ENCODE results near the gene TRPM5.
A peak's percentile ranks its signal among the peaks of the same experiment; 100 is the strongest.

Gene TRPM5, protein sequence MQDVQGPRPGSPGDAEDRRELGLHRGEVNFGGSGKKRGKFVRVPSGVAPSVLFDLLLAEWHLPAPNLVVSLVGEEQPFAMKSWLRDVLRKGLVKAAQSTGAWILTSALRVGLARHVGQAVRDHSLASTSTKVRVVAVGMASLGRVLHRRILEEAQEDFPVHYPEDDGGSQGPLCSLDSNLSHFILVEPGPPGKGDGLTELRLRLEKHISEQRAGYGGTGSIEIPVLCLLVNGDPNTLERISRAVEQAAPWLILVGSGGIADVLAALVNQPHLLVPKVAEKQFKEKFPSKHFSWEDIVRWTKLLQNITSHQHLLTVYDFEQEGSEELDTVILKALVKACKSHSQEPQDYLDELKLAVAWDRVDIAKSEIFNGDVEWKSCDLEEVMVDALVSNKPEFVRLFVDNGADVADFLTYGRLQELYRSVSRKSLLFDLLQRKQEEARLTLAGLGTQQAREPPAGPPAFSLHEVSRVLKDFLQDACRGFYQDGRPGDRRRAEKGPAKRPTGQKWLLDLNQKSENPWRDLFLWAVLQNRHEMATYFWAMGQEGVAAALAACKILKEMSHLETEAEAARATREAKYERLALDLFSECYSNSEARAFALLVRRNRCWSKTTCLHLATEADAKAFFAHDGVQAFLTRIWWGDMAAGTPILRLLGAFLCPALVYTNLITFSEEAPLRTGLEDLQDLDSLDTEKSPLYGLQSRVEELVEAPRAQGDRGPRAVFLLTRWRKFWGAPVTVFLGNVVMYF (N-terminal part only)

GRCh38 chr11:2443881-2444820 is at the start of gene TRPM5:
TSS of gene TRPM5 (minus strand) at chr11:2444514. CDS start at chr11:2423036, 21,478 bp downstream.
- peak; percentile 51 for DNase-seq
- H3K27me3 ChIP-seq (ENCODE audit: insufficient read depth, low read depth, severe bottlenecking), result peaks cover 88% of the 10 kb centered on the region
- H3K9me3 ChIP-seq (ENCODE audit: severe bottlenecking), result peaks cover 8% of the 10 kb centered on the region
- no peaks in the 10 kb centered on the region for H3K36me3 ChIP-seq
- H3K4me3 ChIP-seq (ENCODE audit: low read depth, low read length), result peak within 1 kb of the TSS; percentile 26
- no peak for TF ChIP-seq CTCF (IDR thresholded peaks at IDR 0.05; ENCODE audit: low read depth, low read length)
- H3K27ac ChIP-seq, result no peak within 1 kb of the TSS

DNA sequence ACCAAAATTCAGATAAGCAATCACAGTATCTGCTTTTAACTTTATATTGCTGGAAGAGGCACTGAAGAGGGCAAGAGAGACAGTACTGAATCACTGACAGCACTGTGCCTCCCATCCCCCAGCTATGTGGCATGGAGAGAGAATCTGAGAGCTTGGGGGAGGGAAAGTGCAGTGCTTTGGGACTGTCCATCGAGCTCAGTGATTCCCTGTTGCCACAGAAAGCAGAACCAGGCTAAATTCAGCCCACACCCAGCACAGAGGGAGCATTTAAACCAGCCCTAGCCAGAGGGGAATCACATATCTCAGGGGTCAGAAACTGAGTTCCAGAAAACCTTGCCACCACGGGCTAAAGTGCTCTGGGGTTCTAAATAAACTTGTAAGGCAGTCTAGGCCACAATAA is 44.8 kb upstream of the TRPM5 start:
- no peak for DNase-seq
- Histone ChIP-seq H3K4me3 (ENCODE audit: low read depth, low read length) (no peak overlapping the region), H3K9me3 (ENCODE audit: severe bottlenecking) (peaks cover 14% of the 10 kb centered on the region), H3K36me3 (no peaks in the 10 kb centered on the region), H3K27ac (no peak overlapping the region), H3K27me3 (ENCODE audit: insufficient read depth, low read depth, severe bottlenecking) (peaks cover 64% of the 10 kb centered on the region)
- no peak for TF ChIP-seq CTCF (IDR thresholded peaks at IDR 0.05; ENCODE audit: low read depth, low read length)

- TF ChIP-seq CTCF (IDR thresholded peaks at IDR 0.05; ENCODE audit: low read depth, low read length), result no peak
- Histone ChIP-seq H3K27ac (no peak overlapping the region), H3K36me3 (no peaks in the 10 kb centered on the region), H3K4me3 (ENCODE audit: low read depth, low read length) (no peak overlapping the region), H3K27me3 (ENCODE audit: insufficient read depth, low read depth, severe bottlenecking) (peaks cover 68% of the 10 kb centered on the region), H3K9me3 (ENCODE audit: severe bottlenecking) (peaks cover 14% of the 10 kb centered on the region)
- no peak for DNase-seq
Observed at GRCh38 chr11:2488004-2488403, 43.7 kb upstream of the TRPM5 start.

GRCh38 chr11:2484576-2485125 is 40.3 kb upstream of the TRPM5 start:
- Histone ChIP-seq H3K27ac (no peak overlapping the region), H3K27me3 (ENCODE audit: insufficient read depth, low read depth, severe bottlenecking) (peaks cover 61% of the 10 kb centered on the region), H3K36me3 (no peaks in the 10 kb centered on the region), H3K4me3 (ENCODE audit: low read depth, low read length) (no peak overlapping the region), H3K9me3 (ENCODE audit: severe bottlenecking) (peaks cover 17% of the 10 kb centered on the region)
- TF ChIP-seq CTCF (IDR thresholded peaks at IDR 0.05; ENCODE audit: low read depth, low read length), result no peak
- DNase-seq, result no peak

DNA sequence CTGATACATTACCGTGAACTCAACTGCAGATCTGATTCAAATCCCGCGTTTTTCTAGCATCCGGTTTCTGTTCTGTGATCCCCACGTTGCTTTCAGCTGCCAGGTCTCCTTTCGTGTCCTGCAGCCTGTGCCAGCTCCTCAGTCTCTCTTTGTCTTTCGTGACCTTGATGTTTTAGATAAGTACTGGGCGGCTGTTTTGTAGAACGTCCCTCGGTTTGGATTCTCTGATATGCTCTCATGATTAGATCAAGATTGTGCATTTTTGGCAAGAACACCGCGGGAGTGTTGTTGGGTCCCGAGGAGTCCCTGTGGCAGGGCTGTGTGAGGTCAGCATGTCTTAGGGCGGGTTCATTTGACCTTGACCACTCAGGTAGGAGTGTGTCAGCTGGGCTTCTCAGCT is 39.1 kb upstream of the TRPM5 start:
- Histone ChIP-seq H3K27me3 (ENCODE audit: insufficient read depth, low read depth, severe bottlenecking) (peaks cover 65% of the 10 kb centered on the region), H3K9me3 (ENCODE audit: severe bottlenecking) (peaks cover 23% of the 10 kb centered on the region), H3K36me3 (no peaks in the 10 kb centered on the region), H3K4me3 (ENCODE audit: low read depth, low read length) (no peak overlapping the region), H3K27ac (no peak overlapping the region)
- DNase-seq, result no peak
- no peak for TF ChIP-seq CTCF (IDR thresholded peaks at IDR 0.05; ENCODE audit: low read depth, low read length)
